ENCODE measurements around the gene HELB. TPM values are rescaled to one million over a fixed set of nuclear protein-coding genes. Genes with fewer than 3 reads are reported as not detected.

Gene HELB
- total and polyA plus RNA-seq, 2 of the 4 experiments (the other 2 are of a cell fraction) = 0.72 to 2.9 TPM

GRCh38 chr12:66279123-66279712 lies 23.1 kb upstream of the HELB start:
- H3K9me1 ChIP-seq (ENCODE audit: insufficient read depth, low read length) = no peaks in the 10 kb centered on the region
- H2BK20ac ChIP-seq (ENCODE audit: low read depth, low read length) = no peak overlapping the region
- no peak overlapping the region for H3K4me3 ChIP-seq (ENCODE audit: insufficient read depth, low read depth, low read length)
- H3K4me1 ChIP-seq (ENCODE audit: control insufficient read depth, insufficient read depth, low read length) = no peaks in the 10 kb centered on the region
- H3K36me3 ChIP-seq (ENCODE audit: control insufficient read depth, insufficient read depth, low read length) = no peaks in the 10 kb centered on the region
- POLR2A ChIA-PET (ENCODE audit: unreplicated experiment) = no interaction called here
- no peak overlapping the region for H3K23ac ChIP-seq (ENCODE audit: low read depth, low read length)
- no peak overlapping the region for H3K18ac ChIP-seq (ENCODE audit: low read depth, low read length)
- no peak overlapping the region for H3K27ac ChIP-seq (ENCODE audit: insufficient read depth, low read length)
- DNase-seq (peak; percentile 22), ATAC-seq (ENCODE audit: low read depth) (peak; percentile 75)
- CTCF ChIA-PET = interaction anchor here (0.6 to 2.4 kb wide), 4 partner anchors 9 to 415 kb away, joined by 3 to 14 read pairs (median 3); no protein-coding TSS in a partner anchor
- H3K4ac ChIP-seq (ENCODE audit: low read depth, low read length) = no peak overlapping the region
- H4K20me1 ChIP-seq (ENCODE audit: insufficient read depth, low read length) = no peaks in the 10 kb centered on the region
- H2BK120ac ChIP-seq (ENCODE audit: low read depth, low read length) = no peak overlapping the region
- H2AFZ ChIP-seq (replicated peaks; ENCODE audit: low read length, poor library complexity) = no peak overlapping the region
- BruUV-seq (replicated peaks) = no TSS peak
- no peak overlapping the region for H2BK5ac ChIP-seq (ENCODE audit: low read depth, low read length, poor library complexity, severe bottlenecking)
- no peak overlapping the region for H4K91ac ChIP-seq (ENCODE audit: insufficient read depth, low read depth, low read length)
- in situ Hi-C loops (cut with MboI; ENCODE audit: low sequenced_read_pairs) = loop anchor here (10.0 kb wide), 2 partner anchors 126 to 436 kb away; no protein-coding TSS in a partner anchor
- H3K14ac ChIP-seq (replicated peaks; ENCODE audit: low read depth, low read length) = no peak overlapping the region
- TF ChIP-seq POLR2A (IDR thresholded peaks at IDR 0.05; ENCODE audit: low read depth, low read length) = no peak
- peak; percentile 58 for TF ChIP-seq CTCF (conservative IDR thresholded peaks at IDR 0.05; ENCODE audit: low read depth, low read length)
- TF ChIP-seq RAD21 (IDR thresholded peaks at IDR 0.05; ENCODE audit: low read length) = peak; percentile 55
- TF ChIP-seq SMC3 (IDR thresholded peaks at IDR 0.05; ENCODE audit: low read depth, low read length) = peak; percentile 65
- dilution Hi-C loops (cut with HindIII; ENCODE audit: low sequenced_read_pairs, unreplicated experiment) = no loop called here
- WGBS, 2 experiments (ENCODE audit: extremely low coverage in 2 of 2, insufficient read length in 1 of 2) = 14% methylated on average over 1 of the region's 3 CpGs; no CpG with 5 or more reads in 1 of the 2 experiments
- H2BK15ac ChIP-seq (ENCODE audit: low read depth, low read length) = no peak overlapping the region
- no peak overlapping the region for H2AK5ac ChIP-seq (ENCODE audit: low read depth, low read length)
- H4K8ac ChIP-seq (ENCODE audit: low read depth in 2 of 2, low read length in 2 of 2) = no peak overlapping the region
- no peak overlapping the region for H4K5ac ChIP-seq (ENCODE audit: low read depth, low read length)
- H3K9me3 ChIP-seq (ENCODE audit: control insufficient read depth, insufficient read depth, low read length) = no peaks in the 10 kb centered on the region
- no peak overlapping the region for H3K4me2 ChIP-seq (ENCODE audit: low read depth, low read length)
- H3K27me3 ChIP-seq (ENCODE audit: control insufficient read depth, insufficient read depth, low read length) = peaks cover 19% of the 10 kb centered on the region
- H3K56ac ChIP-seq (ENCODE audit: extremely low read depth, insufficient read depth, low read length) = no peak overlapping the region
- no peaks in the 10 kb centered on the region for H3K79me1 ChIP-seq (ENCODE audit: low read depth in 1 of 2, low read length in 2 of 2)
- intact Hi-C loops (cut with micrococcal nuclease) = loop anchor here (1.0 kb wide), 1 partner anchor 130 kb away; no protein-coding TSS in a partner anchor
- H3K9ac ChIP-seq (ENCODE audit: low read depth, low read length) = no peak overlapping the region
- no peak overlapping the region for H2AK9ac ChIP-seq (replicated peaks; ENCODE audit: low read depth, low read length, poor library complexity)
